Measurements from ENCODE around the gene TNFRSF14.

DNA sequence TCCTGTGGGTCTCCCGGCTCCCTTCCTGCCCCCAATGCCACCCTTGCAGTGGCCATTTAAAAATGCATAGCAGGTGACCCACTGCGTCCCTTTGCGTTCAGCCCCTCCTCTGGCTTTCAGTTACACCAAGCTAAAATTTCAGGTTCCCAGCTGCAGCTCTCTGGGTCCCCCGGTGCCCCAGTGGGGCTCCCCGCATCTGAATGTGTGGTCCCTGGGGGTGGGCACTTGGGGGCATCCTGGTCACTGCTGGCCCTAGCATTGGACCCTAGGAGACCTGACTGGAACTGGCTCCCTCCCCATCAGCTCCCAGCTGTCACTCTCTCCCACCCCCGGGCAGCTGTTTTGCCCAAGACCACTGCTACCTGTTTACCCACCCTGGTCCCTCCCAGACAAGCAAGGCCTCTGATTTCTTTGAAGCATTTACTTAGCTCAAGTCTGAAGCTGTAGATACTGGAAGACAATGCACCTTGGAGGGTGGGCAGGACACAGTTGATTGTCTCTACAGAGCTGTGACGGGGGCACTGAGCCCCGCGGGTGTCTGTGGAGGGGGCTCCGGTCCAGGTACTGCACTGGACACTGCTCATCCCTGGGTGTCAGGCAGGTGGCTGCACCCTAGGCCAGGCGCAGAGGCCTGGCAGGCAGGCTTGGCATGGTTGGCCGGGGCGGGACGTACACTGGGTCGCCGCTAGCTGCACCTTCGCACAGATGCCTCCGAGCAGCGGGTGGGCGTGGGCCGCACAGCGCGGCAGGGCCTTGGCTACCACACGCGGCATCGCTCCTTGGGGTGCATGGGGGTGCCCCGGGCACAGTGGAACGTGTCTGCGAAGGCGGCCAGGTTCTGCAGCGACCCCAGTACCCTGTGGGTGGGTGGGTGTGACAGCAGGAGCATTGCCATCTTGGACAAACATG lies 34.3 kb downstream of the TNFRSF14 start:
- no peak for TF ChIP-seq ZFX (CRISPR knock-in tag; IDR thresholded peaks at IDR 0.05; ENCODE audit: low read depth)
- no peak for TF ChIP-seq POLR2A (IDR thresholded peaks at IDR 0.05; ENCODE audit: insufficient read depth in 1 of 2, low read depth in 2 of 2, low read length in 2 of 2)
- no peak for TF ChIP-seq NFYC (CRISPR knock-in tag; IDR thresholded peaks at IDR 0.05)
- TF ChIP-seq CBX5 (CRISPR knock-in tag; IDR thresholded peaks at IDR 0.05; ENCODE audit: borderline replicate concordance), result no peak
- TF ChIP-seq ZNF615 (CRISPR knock-in tag; IDR thresholded peaks at IDR 0.05; ENCODE audit: borderline replicate concordance), result no peak

All from HepG2 (cell line).